ENCODE data around the gene AUTS2. TPM values are rescaled to one million over a fixed set of nuclear protein-coding genes. Genes with fewer than 3 reads are reported as not detected.
A peak's percentile ranks its signal among the peaks of the same experiment; 100 is the strongest.

The AUTS2 gene
- total and polyA plus RNA-seq, 10 donors, result 6.1 to 54.8 (median 29.1) TPM

DNA sequence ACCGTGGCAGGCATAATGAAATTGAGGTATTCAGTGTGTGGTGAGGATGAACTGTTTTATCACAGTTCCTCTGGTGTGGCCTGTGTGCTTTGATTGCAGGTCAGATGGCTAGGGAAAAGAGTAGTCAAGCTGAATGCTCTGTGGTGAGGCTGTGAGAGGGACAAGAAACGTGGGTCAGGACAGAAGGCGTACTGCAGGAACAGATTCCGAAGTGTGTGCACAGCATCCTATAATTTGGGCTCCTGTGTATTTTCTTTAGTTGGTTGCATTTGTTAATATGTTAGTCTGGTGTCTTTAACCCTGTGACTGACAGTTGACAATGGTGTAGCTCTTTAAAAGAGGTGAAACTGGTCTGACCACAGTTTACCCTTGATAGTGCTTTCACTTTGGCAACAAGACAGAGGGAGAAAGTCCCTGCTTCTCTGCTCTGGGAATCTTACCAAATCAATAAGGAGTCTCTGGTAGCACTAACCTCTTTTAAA, 76.5 kb downstream of the AUTS2 start:
- H3K27ac ChIP-seq, result no peak overlapping the region
- H3K4me3 ChIP-seq, result no peak overlapping the region
- H3K9me3 ChIP-seq, result no peaks in the 10 kb centered on the region
- no peaks in the 10 kb centered on the region for H3K27me3 ChIP-seq (replicated peaks in 1 of 7)
- TF ChIP-seq POLR2AphosphoS5 (IDR thresholded peaks at IDR 0.05) (no peak), POLR2A (IDR thresholded peaks at IDR 0.05) (no peak)
- TF ChIP-seq, protein P1, sequence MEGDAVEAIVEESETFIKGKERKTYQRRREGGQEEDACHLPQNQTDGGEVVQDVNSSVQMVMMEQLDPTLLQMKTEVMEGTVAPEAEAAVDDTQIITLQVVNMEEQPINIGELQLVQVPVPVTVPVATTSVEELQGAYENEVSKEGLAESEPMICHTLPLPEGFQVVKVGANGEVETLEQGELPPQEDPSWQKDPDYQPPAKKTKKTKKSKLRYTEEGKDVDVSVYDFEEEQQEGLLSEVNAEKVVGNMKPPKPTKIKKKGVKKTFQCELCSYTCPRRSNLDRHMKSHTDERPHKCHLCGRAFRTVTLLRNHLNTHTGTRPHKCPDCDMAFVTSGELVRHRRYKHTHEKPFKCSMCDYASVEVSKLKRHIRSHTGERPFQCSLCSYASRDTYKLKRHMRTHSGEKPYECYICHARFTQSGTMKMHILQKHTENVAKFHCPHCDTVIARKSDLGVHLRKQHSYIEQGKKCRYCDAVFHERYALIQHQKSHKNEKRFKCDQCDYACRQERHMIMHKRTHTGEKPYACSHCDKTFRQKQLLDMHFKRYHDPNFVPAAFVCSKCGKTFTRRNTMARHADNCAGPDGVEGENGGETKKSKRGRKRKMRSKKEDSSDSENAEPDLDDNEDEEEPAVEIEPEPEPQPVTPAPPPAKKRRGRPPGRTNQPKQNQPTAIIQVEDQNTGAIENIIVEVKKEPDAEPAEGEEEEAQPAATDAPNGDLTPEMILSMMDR (IDR thresholded peaks at IDR 0.05 in 8 of 11, conservative IDR thresholded peaks at IDR 0.05 in 3 of 11), result no peak
- intact Hi-C loops (cut with DNase I; ENCODE audit: low total_unique reads), result no loop called here
- WGBS, 5 donors, result 48 to 67% (median 64%) methylated on average over 4 of the region's 4 CpGs
- H3K4me1 ChIP-seq, result peaks cover 0 to 17% (median 4%) of the 10 kb centered on the region in 6 donors
- no peak for DNase-seq
- no peaks in the 10 kb centered on the region for H3K36me3 ChIP-seq

DNA sequence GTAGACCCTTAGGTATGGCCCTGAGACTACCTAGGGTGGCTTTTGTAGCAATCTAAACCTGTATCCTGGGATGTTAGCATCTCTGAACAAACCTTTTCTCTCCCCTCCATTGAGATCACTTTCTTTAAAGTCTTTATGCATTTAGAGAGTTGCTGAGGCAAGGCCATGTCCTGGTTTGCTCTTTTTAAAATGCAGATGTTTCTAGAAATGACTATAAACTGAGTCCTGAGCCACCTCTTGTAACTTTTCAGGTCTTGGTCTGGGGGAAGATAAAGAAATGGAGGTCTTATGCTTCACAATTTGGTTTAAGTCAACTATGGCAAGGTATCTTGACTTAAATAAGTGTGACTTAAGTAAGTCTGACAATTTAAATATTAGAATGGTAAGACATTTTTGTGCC, 78.0 kb downstream of the AUTS2 start:
- Histone ChIP-seq H3K36me3 (no peaks in the 10 kb centered on the region), H3K27me3 (replicated peaks in 1 of 7) (no peaks in the 10 kb centered on the region), H3K4me3 (no peak overlapping the region), H3K4me1 (peaks cover 0 to 14% (median 4%) of the 10 kb centered on the region in 6 donors), H3K27ac (no peak overlapping the region), H3K9me3 (no peaks in the 10 kb centered on the region)
- intact Hi-C loops (cut with DNase I; ENCODE audit: low total_unique reads), result no loop called here
- DNase-seq, result no peak
- TF ChIP-seq POLR2AphosphoS5 (IDR thresholded peaks at IDR 0.05), result no peak
- TF ChIP-seq POLR2A (IDR thresholded peaks at IDR 0.05), result no peak
- TF ChIP-seq, protein P1 (IDR thresholded peaks at IDR 0.05 in 8 of 11, conservative IDR thresholded peaks at IDR 0.05 in 3 of 11), result no peak

DNA sequence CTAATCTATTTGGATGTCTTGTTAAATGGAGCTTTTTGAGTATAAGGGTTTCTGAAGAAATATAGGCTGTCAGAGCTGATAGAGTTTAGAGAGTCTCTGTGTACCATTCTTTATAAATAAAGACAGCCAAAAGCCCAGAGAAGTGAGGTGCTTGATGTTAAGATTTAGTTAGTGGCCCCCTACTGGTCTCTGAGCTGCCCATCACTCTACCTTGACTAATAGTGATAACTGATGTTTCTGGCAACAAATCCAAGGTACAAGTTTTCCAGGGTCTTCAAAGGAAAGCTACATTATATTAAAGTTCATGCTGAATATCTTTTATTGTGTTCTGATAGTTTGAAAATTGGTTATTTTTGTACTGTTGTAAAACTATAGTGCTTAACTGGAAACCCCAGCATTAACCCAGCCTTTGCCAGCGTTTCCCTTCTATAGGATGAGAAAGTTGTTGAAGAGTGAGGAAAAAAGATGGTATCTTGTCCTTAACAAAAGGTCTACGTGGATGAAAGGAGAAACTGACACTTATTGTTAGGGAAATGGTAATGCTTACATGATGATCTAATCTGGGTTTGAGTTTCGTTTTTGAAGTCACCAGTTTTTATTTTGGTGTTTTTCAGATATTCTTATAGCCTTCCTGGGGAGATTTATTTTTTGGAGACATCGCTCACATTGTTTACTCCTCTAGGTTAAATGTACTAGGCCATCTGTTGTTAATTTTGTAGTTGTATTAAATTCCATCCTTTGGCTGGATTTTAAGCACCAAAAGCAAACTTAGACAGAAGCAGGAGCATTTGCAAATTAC, 79.0 kb downstream of the AUTS2 start:
- TF ChIP-seq, protein P1 (IDR thresholded peaks at IDR 0.05 in 8 of 11, conservative IDR thresholded peaks at IDR 0.05 in 3 of 11), result peak in 3 of 11 experiments; percentile 22 to 41 (median 28)
- no peak for TF ChIP-seq POLR2A (IDR thresholded peaks at IDR 0.05)
- intact Hi-C loops (cut with DNase I; ENCODE audit: low total_unique reads), result no loop called here
- H3K4me1 ChIP-seq, result peaks cover 0 to 14% (median 4%) of the 10 kb centered on the region in 6 donors

DNA sequence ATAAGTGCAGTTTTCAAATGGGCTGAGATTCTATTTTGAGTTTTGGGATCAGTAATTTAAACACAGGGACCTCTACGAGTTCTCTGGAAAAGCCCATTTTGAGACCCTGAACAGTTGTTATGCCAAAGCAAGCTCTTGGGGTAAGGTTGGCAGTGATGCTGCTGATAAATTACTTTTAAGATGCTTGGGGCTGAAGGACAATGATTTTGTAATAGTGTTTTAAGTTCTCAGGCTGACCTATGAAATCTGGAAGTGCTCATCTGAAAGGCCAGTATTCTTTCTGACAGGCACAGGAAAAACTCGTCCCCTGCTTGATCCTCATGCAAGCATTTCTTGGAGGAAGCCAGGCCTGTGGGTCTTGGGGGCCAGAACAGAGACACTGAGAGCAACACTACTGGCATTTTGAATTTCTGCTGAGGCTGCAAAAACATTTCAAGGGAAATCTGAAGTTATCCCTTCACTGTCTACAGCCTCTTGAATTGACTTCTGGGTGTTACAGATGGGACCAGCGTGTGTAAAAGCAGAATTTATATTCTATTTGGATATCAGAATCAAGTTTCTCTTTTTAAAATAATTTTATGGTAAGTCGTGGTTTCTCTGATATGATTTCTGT, 79.7 kb downstream of the AUTS2 start:
- no peak overlapping the region for H3K27ac ChIP-seq
- intact Hi-C loops (cut with DNase I; ENCODE audit: low total_unique reads), result no loop called here
- H3K9me3 ChIP-seq, result no peaks in the 10 kb centered on the region
- no peak overlapping the region for H3K4me3 ChIP-seq
- no peak for TF ChIP-seq POLR2AphosphoS5 (IDR thresholded peaks at IDR 0.05)
- no peak for TF ChIP-seq POLR2A (IDR thresholded peaks at IDR 0.05)
- TF ChIP-seq, protein P1 (IDR thresholded peaks at IDR 0.05 in 8 of 11, conservative IDR thresholded peaks at IDR 0.05 in 3 of 11), result no peak
- H3K36me3 ChIP-seq, result no peaks in the 10 kb centered on the region
- 65 to 79% (median 69%) methylated on average over 4 of the region's 4 CpGs for WGBS, 5 donors
- H3K4me1 ChIP-seq, result peaks cover 0 to 14% (median 4%) of the 10 kb centered on the region in 6 donors
- no peak for DNase-seq
- H3K27me3 ChIP-seq (replicated peaks in 1 of 7), result no peaks in the 10 kb centered on the region

More for the DNA sequence above, 79.0 kb downstream of the AUTS2 start:
- no peaks in the 10 kb centered on the region for H3K9me3 ChIP-seq
- no peaks in the 10 kb centered on the region for H3K36me3 ChIP-seq
- DNase-seq, result no peak
- WGBS, 5 donors, result 55 to 84% (median 69%) methylated on average over 4 of the region's 4 CpGs
- no peak overlapping the region for H3K27ac ChIP-seq
- no peak overlapping the region for H3K4me3 ChIP-seq
- H3K27me3 ChIP-seq (replicated peaks in 1 of 7), result no peaks in the 10 kb centered on the region

Data from spleen (tissue), 11 donors.